GM10847 (cell line): ENCODE measurements around the gene RAB17.

Source experiments
- POLR2A ChIP-seq: IDR thresholded peaks from 2 replicates; pipeline ENCODE4 v1.6.1; 2011; ENCODE audit not compliant: insufficient read length; ENCODE audit errors: extremely low read depth

The RAB17 gene

GRCh38 chr2:237590272-237591140 lies at the start of gene RAB17:
RAB17 (minus strand) TSS chr2:237590734; CDS start chr2:237586154, 4,580 bp downstream.
- no peak for TF ChIP-seq POLR2A

GRCh38 chr2:237639836-237640220 lies 49.3 kb upstream of the RAB17 start:
- TF ChIP-seq POLR2A, result no peak

GRCh38 chr2:237639052-237639835 lies 48.7 kb upstream of the RAB17 start:
- TF ChIP-seq POLR2A, result no peak

GRCh38 chr2:237638176-237638575 lies 47.6 kb upstream of the RAB17 start:
- TF ChIP-seq POLR2A, result no peak

GRCh38 chr2:237637429-237638135 lies 47.0 kb upstream of the RAB17 start:
- no peak for TF ChIP-seq POLR2A

GRCh38 chr2:237636578-237636977 lies 46.0 kb upstream of the RAB17 start:
- TF ChIP-seq POLR2A, result no peak

GRCh38 chr2:237633061-237633561 lies 42.6 kb upstream of the RAB17 start:
- TF ChIP-seq POLR2A, result no peak

- TF ChIP-seq POLR2A, result no peak
These were observed 41.5 kb upstream of the RAB17 start for GRCh38 chr2:237631801-237632585.

- TF ChIP-seq POLR2A, result no peak
These were observed 40.7 kb upstream of the RAB17 start for GRCh38 chr2:237631007-237631785.

GRCh38 chr2:237630216-237631000 lies 39.9 kb upstream of the RAB17 start:
- no peak for TF ChIP-seq POLR2A

GRCh38 chr2:237629739-237630138 lies 39.2 kb upstream of the RAB17 start:
- TF ChIP-seq POLR2A, result no peak

GRCh38 chr2:237629188-237629534 lies 38.6 kb upstream of the RAB17 start:
- TF ChIP-seq POLR2A, result no peak
